GM19240 (cell line): ENCODE results near the gene QARS1.

ENCODE experiments used
- DNase-seq: peaks from one replicate; pipeline ENCODE4 v3.0.0; 2011; ENCODE audit warnings: low spot score; ENCODE audit not compliant: insufficient read length

QARS1 gene

DNA sequence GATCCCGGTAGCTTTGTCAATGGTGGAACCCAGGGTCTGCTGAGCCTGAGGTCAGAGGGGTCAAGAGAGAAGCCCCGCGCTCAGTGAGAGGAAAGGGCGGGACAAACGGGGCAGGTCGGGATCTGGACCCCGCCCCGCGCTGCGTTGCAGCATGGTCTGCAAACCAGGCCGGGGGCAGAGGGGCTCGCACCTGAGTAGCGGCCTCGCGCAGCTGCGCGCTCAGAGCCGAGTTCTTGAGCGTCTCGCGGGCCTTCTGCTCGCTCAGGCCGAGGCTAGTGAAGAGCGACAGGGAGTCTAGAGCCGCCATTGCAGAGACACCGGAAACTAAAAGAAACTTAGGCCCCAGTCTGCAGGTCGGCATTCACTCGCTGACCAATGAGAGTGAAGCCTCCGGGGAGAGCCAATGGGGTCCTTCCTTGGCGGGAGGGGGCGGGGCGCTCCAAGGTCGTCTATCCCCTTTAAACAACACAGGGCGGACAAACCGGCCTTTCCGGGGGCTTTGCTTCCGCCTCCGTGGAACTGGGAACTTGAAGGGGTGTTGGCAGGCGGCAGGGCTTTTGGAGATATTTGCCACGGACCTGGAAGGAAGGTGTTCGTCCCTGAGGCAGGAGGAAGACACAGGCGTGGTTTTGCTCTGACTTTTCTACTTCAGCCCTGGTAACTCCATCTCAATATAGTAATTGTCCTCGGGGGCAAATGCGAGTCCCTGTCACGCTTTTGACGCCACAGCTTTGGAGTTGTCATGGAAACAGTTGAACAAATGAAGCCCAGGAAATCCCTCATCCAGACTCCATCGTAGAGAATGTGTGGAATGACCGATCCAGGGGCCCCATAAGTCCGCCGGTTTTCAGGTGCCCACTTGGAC lies at the start of gene QARS1:
TSS of gene QARS1 (minus strand) at position 331 of the 865 bp plus-strand sequence. CDS start at position 307, 24 bp downstream.
- peak; percentile 99 for DNase-seq

DNA sequence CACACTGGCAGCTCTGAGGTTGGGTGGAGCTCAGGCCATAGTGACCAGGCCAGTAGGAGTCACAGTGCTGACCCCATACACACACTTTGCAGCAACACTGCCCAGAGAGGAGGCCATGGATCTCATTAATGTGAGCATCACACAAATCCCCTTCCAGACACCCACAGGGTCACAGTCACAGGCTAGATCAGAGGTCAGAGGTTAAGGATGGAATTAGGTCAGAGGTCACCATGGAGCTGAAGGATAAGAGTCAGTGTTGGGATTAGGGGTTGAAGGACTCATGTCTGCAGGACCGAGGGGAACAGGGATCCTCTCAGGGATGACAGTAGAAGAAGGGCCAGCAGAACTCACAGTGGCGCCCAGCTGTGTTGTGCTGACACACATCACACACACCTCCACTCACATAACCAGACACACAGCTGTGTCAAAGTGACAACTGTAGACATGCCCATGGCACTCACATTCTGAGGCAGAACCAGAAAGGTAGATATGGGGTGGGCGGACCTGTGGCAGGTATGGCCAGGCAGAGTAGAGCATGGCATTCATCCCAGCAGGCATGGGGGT lies 48.9 kb upstream of the QARS1 start:
- no peak for DNase-seq

DNA sequence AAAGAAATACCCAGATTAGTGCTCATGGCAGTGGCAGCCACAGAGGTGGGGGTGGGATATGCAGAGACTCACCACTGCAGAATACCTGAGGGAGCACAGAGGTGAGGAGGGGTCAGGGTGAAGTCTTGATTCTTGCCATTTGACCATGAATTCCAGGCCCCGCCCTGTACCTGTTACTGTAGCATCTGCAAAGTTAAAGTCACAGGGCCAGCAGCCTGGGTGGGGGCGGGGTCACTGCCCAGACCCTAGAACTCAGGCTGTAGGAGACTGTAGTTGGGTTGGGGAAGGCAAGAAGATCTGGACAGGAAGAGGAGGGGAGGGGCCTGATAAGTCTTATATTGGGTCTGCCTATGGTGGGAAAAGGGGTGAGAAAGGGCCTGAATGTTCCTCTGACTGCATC lies 47.1 kb upstream of the QARS1 start:
- no peak for DNase-seq

DNA sequence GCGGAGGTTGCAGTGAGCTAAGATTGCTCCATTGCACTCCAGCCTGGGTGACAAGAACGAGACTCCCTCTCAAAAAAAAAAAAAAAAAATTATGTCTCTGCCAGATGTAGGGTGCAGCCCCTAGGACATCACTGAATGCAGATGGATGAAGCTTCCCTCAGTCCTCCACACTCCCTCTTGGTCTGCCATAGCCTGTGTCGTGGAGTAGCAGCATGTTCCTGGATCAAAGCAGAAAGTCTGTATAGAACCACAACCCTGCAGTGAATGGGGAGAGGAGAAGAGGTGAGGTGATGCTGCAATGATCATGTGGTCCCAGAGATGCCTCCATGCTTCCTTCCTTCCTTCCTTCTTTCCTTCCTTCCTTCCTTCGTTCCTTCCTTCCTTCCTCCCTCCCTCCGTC lies 43.6 kb upstream of the QARS1 start:
- no peak for DNase-seq

DNA sequence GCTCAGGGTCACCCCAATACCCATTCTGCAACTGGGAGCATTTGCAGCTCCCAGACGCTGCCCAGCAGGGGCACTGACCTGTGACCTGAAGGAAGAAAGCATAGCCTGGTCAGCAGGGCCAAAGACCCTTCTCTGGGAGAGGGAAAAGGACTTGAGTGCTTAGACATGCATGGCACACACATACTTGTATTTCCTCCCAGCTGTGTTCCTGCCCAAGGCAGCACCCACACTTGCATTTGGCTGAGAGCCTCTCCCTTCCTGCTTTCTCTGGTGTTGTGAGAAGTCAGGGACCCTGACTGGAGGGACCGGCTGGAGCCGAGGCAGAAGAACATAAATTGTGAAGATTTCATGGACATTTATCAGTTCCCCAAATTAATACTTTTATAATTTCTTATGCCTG lies 35.5 kb upstream of the QARS1 start:
- no peak for DNase-seq

DNA sequence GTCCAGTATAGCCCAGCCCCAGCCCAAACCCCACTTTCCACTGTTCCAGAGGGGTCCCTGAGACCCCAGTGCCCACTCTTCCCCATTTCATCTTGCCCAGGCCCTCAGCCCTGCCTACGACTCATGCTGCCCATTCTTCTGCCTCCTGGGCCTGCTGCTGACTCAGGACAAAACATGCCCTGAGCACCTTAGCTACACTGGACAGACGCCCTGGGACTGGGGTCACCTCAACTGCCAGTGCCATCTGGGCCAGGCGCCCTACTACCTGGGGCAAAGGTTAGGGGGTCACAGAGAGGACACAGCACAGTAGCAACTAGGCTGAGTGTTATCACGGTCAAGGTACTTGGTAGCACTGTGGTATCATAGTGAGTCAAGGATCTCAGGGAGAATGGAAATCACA lies 30.9 kb upstream of the QARS1 start:
- DNase-seq = no peak

DNA sequence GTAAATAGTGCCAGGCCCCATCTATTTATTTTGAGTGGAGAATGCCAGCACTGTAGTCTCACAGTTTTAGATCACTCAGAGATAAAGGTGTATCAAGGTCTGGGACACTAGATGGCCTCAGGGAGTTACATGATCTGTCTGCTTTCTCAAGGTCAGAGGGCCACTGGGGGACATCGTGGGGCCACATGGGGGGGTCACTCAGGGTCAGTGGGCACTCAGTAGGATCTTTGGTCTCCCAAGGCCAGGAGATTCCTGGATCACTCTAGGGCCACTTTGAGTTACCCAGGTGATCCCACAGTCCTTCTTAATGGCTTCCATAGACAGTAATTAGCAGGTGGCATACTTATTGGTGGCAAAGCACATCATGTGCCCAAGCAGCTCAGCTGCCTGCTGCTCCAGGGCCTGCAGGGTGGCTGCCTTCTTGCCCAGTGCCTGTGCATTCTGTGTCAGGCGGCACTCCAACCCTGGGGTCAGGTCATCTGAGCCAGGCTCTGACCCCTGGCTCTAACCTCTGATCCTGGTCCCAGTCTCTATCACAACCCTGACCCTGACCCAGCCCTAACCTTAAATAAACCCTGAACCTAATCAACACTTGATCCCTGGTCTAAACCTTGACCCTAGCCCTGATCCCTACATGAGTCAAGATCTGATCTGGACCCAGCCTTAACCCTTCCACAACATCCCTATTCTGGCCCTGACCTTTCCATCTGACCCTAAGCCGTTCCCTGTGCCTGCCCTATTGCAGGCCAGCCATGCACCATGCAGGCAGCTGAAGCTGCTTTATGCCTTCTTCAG lies 30.1 kb upstream of the QARS1 start:
- DNase-seq = no peak

DNA sequence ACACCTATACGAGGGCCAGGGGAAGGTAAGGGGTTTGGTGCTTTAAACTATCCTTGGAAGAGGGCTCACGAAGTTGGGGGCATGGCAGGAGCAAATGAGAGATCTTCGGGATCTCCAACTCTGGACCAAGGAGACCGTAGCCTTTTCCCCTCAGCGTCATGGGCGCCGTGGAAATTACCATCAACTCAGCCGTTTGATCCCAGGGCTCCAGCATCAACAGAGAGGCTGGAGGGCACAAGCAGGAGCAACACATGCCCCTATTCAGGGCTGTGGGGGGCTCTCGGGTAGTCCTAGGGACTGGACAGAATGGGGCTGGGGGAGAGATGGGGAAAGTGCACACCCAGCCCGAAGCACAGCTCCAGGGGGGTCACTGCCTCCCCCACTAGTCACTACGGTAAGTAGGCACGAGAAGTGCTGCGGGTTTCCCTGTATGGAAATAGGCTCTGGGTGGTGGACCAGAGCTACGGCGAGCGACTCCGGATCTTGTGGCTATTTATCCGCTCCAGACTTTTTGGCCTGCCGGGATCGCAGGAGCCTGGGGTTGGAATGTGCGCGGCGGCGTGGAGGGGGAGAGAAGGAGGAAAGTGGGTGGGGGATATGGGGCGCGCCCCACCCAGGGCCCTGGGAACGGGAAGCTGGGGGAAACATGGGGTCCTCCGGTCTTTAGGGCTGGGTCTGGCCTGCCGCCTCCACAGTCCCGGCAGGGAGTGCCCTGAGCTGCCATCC lies 28.8 kb upstream of the QARS1 start:
- DNase-seq = no peak

DNA sequence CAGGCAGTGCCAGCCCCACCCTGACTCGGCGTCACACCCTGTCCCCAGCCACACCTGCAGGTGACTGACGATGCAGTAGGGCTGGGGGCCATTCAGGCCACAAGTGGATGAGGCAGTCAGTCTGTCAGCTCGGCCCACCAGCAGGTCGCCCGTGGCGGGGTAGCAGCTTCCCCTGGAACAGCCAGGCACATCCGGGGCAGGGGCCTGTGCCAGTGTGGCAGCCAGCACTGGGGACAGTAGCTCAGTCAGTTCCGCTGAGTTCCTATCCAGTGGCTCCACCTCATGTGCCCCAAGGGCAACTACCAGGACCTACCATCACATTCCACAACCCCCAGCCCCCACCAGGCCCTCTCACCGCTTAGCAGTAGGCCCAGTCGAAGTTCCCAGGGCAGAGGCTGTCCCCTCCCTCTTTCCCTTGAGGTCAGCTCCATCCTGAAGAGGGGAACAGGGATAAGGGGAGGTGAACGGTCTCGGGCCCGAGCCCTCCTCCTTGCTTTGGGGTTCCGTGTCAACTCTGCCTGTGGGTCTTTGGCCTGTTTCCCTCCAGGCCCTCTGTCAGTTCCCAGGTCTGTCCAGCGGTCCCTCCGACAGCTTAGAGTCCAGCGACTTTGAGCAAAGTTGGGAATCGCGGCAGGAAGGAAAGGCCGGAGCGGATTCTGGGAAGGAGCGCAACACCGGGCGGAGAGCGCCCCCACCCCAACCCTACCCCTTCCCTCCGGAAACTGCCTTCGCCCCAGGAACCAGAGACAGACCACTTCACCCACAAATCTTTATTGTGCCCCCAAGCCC lies 28.1 kb upstream of the QARS1 start, which contains the start of gene LAMB2:
TSS of gene LAMB2 (minus strand) at position 614 of the 789 bp plus-strand sequence. CDS start at position 431, 183 bp downstream.
- DNase-seq = no peak

DNA sequence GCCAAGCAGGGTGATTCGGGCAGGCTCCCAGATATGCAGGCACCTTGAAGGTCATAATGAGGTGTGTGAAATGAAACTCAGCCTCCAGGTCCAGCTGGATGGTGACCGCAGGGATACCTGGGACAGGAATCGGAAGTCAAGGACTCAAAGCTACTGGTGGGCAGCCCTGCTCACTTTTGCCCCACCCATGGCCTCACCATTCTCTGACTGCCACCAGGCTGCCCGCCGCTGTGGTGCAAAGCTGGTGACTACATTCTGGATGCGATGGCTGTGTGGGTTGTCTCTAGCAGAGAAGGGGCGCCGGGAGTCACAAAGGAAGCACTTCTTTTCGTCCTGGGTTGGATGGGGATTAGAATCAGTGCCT lies 27.5 kb upstream of the QARS1 start:
- no peak for DNase-seq

DNA sequence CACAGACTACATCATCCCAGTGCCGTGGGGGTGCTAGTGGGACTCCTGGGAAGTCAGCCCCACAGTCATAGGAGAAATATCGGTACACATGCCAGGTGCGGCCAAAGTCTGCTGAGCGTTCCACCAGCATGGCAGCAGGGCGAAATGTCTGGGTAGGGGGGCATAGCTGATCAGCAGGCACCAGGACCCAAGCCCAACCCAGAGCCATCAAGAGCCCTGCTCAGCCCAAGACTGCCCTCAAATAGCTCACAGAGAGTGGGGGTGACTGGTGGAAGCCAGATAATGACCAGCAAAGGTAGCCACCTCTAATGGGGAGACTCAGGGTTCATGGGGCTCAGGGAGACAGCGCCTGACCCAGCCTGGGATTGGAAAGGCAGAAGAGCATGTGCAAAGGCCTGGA lies 27.0 kb upstream of the QARS1 start:
- DNase-seq = no peak

DNA sequence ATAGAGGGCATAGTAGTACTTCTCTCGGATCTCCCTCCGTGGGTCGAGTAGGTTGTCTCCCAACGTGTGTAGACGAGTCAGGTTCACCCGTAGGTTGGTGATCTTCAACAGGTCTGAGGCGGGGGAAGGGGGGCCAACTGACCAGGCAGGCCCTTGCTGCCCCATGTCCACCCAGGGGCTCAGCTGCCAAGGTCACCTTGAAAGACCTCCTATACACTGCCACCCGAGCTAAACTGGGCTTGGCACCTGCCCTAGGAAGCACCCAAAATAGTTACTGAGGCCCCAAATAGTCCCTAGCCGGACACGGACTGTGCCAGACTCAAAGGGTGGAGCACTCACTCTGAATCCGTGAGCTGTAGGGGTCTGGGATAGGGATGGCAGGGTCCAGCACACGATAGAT lies 26.5 kb upstream of the QARS1 start:
- no peak for DNase-seq

DNA sequence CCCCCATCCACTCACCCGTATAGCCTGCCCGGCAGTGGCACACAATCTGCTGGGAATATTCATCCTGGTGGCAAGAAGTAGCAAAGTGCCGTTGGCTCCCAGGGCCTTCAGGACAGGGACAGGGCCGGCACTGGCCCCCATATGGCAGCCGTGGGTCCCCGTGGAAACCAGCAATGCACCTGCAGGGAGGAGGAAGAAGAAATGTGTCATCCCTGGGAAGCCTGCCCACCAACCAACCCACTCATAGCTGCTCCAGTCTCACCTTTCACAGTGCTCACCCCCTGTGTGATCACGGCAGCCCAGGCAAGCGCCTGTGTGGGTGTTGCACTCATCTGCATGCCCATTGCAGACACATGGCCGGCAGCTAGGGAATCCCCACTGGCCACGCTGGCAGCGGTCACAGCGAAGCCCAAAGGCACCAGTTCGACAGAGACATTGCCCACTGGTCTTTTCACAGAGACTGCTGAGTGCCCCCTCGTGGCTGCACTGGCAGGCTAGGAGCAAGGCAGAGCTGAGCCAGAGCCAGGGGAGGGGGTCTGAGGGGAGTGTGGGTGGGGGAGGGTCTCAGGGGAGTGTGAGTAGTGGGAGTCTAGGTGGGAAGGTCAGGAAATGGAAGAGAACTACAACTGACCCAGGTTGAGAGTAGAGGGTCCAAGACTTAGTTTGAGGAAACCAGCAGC lies 20.6 kb upstream of the QARS1 start:
- DNase-seq = no peak

DNA sequence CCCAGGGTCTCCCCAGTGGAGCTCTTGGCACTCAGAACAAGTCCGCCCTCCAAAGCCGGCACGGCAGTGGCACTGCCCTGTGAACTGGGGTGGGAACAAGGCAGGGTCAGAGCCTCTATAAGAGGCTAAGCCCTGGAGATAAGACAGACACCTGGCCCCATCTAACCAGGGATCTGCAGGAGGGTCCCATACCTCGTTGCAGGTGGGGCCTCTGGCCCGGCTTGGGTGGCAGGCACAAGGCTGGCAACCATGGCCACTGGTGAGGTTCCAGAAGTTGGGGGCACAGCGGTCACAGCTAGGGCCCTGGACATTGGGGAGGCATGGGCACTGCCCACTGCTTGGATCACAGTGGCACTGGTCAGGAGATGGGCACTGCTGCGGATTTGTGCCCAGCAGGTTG lies 19.6 kb upstream of the QARS1 start:
- DNase-seq = no peak

DNA sequence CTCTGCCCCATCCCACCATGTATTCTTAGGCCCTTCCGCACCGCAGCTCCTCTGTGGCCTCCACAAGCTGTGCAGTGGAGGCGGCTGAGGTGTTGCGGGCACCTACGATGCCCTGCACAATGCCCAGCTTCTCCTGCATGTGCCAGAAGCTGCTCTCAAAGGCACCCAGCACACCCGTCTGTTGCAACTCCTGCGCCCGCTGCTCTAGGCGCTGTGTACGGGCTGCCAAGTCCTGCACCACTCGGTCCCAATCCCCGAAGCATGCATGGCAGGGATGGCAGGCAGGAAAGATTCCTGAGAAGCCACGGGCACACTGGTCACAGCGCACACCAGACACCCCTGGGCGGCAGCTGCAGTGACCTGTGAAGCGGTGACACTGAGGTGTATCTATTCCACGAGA lies 19.1 kb upstream of the QARS1 start:
- DNase-seq = no peak

DNA sequence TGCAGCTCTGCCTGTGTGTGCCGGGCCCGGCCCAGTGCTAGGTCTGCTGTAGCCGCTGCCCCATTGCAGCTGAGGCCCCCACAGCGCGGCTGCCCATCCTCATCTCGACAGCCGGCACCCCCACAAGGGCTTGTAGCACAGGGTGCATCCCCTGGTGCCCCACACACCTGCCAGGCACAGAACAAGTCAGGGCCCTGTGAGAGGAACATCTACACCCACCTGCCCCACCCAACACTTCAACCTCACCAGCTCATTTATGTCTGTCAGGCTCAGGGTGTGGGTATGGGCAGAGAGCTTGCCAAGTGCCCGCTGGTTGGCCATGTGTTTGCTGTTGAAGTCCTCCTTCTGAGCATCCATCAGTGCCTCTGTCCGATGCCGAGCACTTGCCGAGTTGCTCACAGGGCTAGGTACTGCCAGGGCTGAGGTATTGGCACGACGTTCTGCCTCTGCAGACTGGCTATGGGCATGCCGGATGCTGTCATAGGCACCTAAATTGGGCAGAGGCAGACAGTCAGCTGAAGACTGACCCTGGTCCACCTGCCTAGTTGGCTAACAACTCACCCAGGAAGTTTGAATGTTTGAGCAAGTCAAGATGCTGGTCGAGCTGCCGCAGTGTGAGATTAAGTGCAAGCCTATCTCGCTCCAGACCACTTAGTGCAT lies 18.5 kb upstream of the QARS1 start:
- no peak for DNase-seq

DNA sequence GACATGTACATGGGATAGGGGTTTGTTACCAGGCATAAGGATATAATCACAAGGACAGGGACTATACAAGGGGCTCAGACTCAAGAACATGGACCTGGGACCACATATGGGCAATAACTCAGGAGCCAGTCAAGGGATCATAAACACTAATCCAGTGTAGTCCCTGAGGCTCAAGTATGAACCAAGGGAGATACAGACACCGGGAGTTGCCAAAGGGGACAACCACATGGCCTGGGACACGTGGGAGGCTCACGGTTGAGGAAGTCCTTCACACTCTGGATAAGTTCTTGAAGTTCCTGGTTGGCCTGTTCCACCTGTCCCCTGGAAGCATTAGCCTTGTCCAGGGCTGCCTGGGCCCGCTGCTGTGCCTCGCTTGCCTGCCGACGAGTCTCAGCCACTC lies 17.9 kb upstream of the QARS1 start:
- DNase-seq = no peak

DNA sequence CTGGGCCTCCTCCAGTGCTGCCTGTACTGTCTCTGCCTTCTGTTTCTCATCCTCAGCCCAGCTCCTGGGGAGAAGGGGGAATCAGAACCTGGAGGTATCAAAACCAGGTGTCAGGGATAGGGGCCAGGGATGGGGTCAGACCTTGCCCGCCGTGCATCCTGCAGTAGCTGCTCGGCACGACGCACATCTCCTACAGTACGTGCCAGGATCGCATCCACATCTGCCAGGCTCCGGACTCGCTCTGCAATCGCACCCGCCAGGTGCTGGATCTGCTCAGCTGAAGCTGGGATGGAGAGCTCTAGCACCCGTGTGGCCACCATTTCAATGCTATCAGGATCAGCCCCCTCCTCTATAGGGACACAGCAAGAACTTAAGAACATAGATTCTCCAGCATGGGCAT lies 17.5 kb upstream of the QARS1 start:
- DNase-seq = no peak

DNA sequence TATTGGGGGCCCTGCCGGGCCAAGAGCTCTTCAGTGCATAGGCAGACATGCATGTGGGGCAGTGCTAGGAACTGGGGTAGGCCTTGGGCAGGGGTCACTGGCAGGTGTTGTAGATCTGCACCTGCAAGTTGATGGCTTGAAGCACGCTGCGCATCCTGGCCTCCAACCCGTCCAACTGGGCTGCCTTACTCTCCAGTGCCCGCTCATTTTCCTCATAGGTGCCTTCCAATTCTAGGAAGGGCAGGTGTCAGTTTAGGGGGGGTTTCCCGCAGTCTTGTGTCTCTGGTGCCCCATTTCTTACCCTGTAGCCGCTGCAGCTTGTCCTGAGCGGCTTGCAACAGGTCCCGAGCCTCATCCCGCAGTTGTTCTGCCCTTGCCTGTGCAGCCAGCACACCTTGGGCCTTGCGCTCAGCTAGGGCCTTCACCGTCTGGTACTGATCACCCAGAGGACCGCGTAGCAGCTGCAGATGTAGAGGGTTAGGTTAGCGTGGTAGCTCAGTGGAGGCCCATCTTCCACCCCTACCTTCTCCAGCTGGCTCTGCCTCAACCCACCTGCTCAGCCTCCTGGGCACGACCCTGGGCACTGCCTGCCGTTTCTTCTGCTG lies 16.7 kb upstream of the QARS1 start:
- no peak for DNase-seq
